SK-N-MC (cell line): ENCODE measurements around the gene NUP50.

ENCODE experiments used
- DNase-seq: peaks from one replicate; pipeline ENCODE4 v3.0.0-alpha.2; 2011; ENCODE audit warnings: low read depth, low spot score
- H3K27ac ChIP-seq: fragments of 200-600 bp; sonication (generic); 2 replicates; pipeline ENCODE4 v1.5.1; 2016; ENCODE audit warnings: mixed run types
- H3K36me3 ChIP-seq: fragments of 200-600 bp; sonication (generic); 2 replicates; pipeline ENCODE4 v1.6.1; 2017; ENCODE audit warnings: antibody characterized with exemption, low read length, mixed read lengths; ENCODE audit not compliant: insufficient read depth
- H3K4me3 ChIP-seq: fragments of 200-600 bp; sonication (generic); 2 replicates; pipeline ENCODE4 v1.5.1; 2016
- H3K9ac ChIP-seq: fragments of 200-600 bp; sonication (generic); 2 replicates; pipeline ENCODE4 v1.8.0; 2017; ENCODE audit warnings: mixed run types, mixed read lengths; ENCODE audit not compliant: insufficient read length
- H3K9me3 ChIP-seq: fragments of 200-600 bp; sonication (generic); 2 replicates; pipeline ENCODE4 v1.6.1; 2017; ENCODE audit warnings: low read depth, mild to moderate bottlenecking, antibody characterized with exemption, low read length, moderate library complexity, mixed read lengths
- EZH2 ChIP-seq: fragments of 200-600 bp; sonication (generic); IDR thresholded peaks from one replicate; pipeline ENCODE4 v1.6.1; 2017; ENCODE audit warnings: antibody characterized with exemption
- FOXP2 ChIP-seq: optimal IDR thresholded peaks from 2 replicates; pipeline ENCODE3; 2011; ENCODE audit warnings: mild to moderate bottlenecking, moderate library complexity; ENCODE audit not compliant: insufficient read depth; ENCODE audit errors: extremely low read length, control extremely low read depth
- POLR2AphosphoS5 ChIP-seq: IDR thresholded peaks from 2 replicates; pipeline ENCODE4 v1.6.1; 2012; ENCODE audit warnings: mild to moderate bottlenecking, low read depth, low read length, borderline replicate concordance

The NUP50 gene

DNA sequence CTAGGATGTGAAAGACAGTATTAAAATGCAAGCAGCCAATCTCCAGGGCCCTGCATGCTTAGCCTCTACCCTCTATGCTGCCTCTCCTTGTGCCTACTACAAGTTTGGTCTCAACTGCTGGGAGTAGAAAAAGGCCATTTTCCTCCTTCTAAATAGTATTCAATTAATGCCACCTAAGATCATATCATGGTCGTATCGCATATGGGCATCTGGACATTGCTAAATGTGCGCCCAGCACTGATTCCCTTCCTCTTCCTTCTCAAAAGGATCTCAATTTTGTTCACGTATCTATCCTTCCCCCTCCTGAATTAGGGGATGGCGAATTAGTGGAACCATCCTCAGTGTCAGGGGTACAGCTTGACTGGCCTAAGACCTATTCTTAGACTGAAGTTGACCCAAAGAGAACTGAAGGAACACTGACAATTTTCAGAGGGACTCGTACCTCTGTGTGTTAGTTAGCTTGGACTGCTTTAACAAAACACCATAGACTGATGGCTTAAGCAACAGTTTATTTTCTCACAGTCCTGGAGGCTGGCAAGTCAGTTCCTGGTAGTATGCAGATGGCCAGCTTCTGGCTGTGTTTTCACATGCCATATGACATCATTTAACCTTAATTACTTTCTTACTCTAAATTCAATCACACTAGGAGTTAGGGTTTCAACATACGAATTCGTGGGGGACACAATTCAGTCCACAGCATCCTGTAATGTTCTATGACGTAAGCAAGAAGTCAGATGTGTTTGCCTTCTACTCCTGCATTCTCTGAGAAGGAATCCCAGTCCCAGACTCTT lies 8.5 kb upstream of the NUP50 start:
- no peak for DNase-seq
- Histone ChIP-seq H3K9ac (no peak overlapping the region), H3K36me3 (peaks cover 12% of the 10 kb centered on the region), H3K9me3 (no peaks in the 10 kb centered on the region), H3K4me3 (no peak overlapping the region), H3K27ac (no peak overlapping the region)
- TF ChIP-seq FOXP2 (no peak), POLR2AphosphoS5 (no peak), EZH2 (no peak)

DNA sequence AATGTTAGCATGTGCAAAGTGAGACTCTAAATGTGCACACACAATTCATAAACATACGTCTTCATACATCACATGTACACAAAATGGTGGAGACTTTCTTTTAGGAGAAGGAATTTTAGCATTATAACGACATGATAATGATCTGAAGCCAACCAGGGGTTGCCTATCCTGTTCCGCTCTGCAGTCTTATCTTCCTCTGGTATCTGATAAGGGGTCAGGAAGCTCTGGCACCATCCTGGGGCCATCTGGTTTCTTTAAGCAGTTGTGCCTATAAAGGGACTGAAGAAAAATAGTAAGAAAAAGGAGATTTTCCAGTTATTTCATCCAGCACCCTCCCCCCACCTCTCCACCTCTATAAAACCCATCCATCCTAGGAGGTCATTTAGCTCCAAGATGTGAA lies 5.8 kb upstream of the NUP50 start:
- Histone ChIP-seq H3K36me3 (peaks cover 12% of the 10 kb centered on the region), H3K9me3 (no peaks in the 10 kb centered on the region), H3K4me3 (no peak overlapping the region), H3K27ac (no peak overlapping the region), H3K9ac (no peak overlapping the region)
- no peak for TF ChIP-seq POLR2AphosphoS5
- no peak for DNase-seq

DNA sequence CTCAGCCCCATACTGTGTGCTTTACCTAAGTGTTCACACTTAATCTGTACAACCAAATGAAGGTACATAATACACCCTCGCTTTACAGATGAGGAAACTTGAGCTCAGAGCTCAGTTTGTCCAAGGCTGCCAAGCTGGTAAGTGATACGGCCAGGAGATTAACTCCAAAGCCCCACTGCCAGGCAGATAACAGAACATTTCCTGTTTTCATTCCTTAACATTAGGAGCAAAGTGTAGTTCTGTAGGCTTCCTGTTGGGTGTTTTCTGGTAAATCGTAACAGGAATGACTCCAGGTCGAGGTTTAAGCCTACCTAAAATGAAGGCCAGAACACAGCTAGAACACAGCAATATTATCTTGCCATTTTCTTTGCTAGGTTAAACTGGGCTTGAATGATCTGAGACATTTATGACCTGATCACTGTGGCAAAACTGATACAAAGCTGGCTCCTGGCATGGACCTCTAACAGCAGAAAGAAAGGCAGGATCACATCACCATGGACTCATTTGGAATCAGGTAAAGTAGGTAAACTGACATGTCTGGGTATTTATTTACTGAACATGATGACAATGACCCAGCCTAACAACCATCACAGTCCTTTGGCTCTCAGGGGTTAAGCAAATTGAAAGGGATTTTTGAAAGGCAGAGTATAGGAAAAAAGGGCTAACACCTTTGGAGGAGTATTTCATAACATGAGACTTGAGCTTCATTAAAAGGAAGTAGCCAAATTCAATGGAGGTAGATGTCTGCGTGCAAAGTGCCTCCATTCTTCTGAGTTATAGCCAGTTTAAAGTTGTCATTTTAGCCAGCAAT lies 3.9 kb upstream of the NUP50 start:
- Histone ChIP-seq H3K27ac (no peak overlapping the region; the same call in 1 of the 2 replicates), H3K9me3 (no peaks in the 10 kb centered on the region)

DNA sequence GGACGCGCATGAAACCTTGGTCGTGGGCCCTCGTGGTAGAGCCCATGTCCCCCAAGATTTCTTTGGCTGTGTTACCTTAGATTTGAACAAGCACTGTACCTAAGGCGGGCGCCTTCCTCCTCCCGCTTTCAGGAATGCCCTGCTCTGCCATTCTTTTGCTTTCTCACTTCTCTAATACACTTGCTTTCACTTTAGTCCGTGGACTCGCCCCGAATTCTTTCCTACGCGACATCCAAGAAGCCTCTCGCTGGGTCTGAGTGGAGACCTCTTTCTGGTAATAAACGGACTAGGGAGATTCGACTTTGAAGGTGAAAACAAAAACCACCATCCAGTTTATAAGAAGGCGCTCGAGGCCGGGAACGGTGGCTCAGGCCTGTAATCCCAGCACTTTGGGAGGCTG lies 1.2 kb upstream of the NUP50 start:
- Histone ChIP-seq H3K27ac (no peak overlapping the region), H3K4me3 (peak overlapping the region; percentile 93), H3K9ac (peak overlapping the region; percentile 90), H3K9me3 (no peaks in the 10 kb centered on the region), H3K36me3 (peaks cover 29% of the 10 kb centered on the region)
- no peak for TF ChIP-seq FOXP2
- TF ChIP-seq EZH2 = no peak
- TF ChIP-seq POLR2AphosphoS5 = no peak
- no peak for DNase-seq

More for the DNA sequence above, 3.9 kb upstream of the NUP50 start:
- Histone ChIP-seq H3K36me3 (peaks cover 12% of the 10 kb centered on the region), H3K9ac (no peak overlapping the region), H3K4me3 (no peak overlapping the region)
- DNase-seq = no peak
- no peak for TF ChIP-seq POLR2AphosphoS5
- no peak for TF ChIP-seq FOXP2
- no peak for TF ChIP-seq EZH2

DNA sequence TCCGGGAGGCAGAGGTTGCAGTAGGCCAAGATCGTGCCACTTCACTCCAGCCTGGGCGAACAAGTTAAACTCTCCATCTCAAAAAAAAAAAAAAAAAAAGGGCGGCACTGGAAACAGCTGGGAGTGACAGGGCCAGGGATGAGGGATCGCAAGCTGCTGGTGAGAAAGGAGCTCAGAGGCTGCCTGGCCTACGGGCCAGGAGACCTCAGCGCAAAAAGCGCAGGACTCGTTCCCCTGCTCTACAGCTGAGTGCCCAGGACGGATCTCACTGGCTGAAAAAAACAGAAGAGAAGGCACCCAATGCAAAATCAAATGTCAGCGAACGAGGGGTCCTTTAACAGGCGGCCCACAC lies 650 bp upstream of the NUP50 start:
- Histone ChIP-seq H3K9ac (peak overlapping the region; percentile 90), H3K27ac (no peak overlapping the region), H3K9me3 (no peaks in the 10 kb centered on the region), H3K36me3 (peaks cover 29% of the 10 kb centered on the region), H3K4me3 (peak overlapping the region; percentile 93)
- TF ChIP-seq EZH2 (no peak), POLR2AphosphoS5 (no peak), FOXP2 (no peak)
- no peak for DNase-seq

DNA sequence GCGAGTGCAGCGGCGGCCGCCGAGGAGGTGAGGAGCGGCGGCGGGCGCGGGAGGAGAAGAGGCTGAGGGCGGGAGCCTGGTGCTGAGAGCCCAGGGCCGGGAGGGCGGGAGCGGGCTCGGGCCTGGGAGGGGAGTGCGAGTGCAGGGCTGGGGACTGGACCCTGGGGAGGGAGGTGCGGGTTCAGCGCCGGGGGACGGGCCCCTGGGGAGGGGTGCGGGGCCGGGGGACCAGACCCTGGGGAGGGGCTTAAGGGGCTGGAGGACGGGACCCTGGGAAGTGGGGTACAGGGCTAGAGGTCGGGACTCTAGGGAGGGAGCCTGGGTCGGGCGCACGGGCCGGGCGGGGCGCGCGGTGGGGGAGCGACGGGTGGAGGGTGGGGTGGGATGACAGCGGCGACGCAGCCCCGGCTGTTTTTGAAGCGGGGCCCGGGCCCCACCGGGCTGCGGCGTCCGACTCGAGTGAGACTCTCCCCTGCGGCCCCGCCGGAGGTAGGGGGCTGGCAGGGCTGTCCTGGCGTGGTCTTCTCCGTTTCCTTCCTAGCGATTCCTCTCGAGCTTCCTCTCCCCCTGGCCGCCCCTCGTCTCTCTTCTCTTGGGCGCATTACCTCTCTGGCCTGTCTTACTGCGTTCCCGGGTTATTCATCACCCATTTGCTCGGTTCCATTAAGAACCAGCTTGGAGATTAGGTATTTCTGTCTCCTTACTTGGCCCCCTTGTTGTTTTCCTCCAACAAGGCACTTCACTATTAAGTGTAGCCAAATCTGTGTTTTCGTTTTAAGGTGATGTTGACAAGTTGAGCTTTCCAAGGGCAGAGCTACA lies 754 bp downstream of the NUP50 start:
- Histone ChIP-seq H3K36me3 (peaks cover 39% of the 10 kb centered on the region), H3K4me3 (peak overlapping the region; percentile 93), H3K9ac (peak overlapping the region; percentile 91), H3K27ac (peak overlapping the region; percentile 68; the same call in 1 of the 2 replicates), H3K9me3 (no peaks in the 10 kb centered on the region)
- TF ChIP-seq EZH2 (no peak), POLR2AphosphoS5 (no peak), FOXP2 (no peak)
- no peak for DNase-seq

DNA sequence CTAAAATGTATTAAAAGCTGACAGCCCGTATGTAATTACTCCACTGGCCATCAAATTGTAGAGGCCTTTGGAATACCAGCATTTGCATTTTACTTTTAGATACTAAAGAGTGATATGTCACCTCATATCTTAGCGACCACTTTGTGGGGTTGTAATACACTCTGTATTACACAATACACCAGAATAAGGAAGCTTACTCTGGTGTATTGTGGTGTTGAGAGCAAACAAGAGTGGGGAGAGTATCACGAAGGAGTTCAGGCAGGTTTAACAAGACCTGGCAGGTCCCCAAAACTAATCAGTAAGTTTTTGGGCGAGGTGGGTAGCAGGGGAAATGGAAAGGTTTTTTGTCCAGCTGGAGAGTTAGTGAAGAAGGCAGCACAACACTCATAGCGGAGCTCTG lies 3.2 kb downstream of the NUP50 start:
- H3K36me3 ChIP-seq = peaks cover 63% of the 10 kb centered on the region
- H3K9ac ChIP-seq = no peak overlapping the region
- no peak for DNase-seq
- TF ChIP-seq FOXP2 = no peak
- no peak for TF ChIP-seq EZH2
- no peak for TF ChIP-seq POLR2AphosphoS5
- no peak overlapping the region for H3K27ac ChIP-seq
- no peak overlapping the region for H3K4me3 ChIP-seq
- H3K9me3 ChIP-seq = no peaks in the 10 kb centered on the region

DNA sequence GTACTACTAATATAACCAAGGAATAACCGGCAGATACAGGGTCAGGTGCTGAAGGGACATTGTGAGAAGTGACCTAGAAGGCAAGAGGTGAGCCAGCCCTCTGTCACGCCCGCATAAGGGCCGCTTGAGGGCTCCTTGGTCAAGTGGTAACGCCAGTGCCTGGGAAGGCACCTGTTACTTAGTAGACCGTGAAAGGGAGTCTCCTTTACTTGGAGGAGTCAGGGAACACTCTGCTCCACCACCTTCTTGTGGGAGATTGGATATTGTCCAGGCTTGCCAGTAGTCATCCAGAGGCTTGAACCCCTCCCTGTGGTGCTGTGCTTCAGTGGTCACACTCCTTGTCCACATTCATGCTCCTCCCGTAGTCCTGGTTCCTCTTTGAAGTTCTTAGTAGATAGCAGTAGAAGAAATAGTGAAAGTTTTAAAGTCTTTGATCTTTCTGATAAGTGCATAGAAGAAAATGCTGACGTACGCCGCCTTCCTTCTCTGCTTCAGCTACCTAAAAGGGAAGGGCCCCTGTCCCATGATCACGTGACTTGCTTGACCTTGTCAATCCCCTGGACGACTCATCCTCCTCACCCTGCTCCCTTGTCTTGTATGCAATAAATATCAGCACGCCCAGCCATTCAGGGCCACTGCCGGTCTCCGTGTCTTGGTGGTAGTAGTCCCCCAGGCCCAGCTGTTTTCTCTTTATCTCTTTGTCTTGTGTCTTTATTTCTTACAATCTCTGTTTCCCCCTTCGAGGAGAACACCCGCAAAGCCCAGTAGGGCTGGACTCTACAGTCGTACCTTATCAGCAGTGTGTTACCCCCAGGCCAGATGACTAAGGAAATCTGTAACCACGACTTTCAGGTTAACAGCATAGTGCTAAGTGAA lies 6.1 kb downstream of the NUP50 start:
- no peak overlapping the region for H3K9ac ChIP-seq
- no peak for TF ChIP-seq POLR2AphosphoS5
- no peak for TF ChIP-seq FOXP2
- TF ChIP-seq EZH2 = no peak
- H3K36me3 ChIP-seq = peaks cover 91% of the 10 kb centered on the region
- H3K27ac ChIP-seq = no peak overlapping the region
- no peak overlapping the region for H3K4me3 ChIP-seq
- no peaks in the 10 kb centered on the region for H3K9me3 ChIP-seq
- no peak for DNase-seq
